SK-N-SH treated with all-trans-retinoic acid at 6 μM for 48 hours (cell line): ENCODE data around the gene MNX1.

Source experiments
- ARNTL ChIP-seq: fragments of 450-650 bp; formaldehyde crosslinking; IDR thresholded peaks from 2 replicates; pipeline ENCODE4 v1.5.0; 2020; ENCODE audit warnings: low read depth, mild to moderate bottlenecking, moderate library complexity, borderline replicate concordance
- ESRRG ChIP-seq: fragments of 250-450 bp; sonication (Bioruptor Pico); IDR thresholded peaks from 2 replicates; pipeline ENCODE4 v1.6.1; 2021; ENCODE audit warnings: mild to moderate bottlenecking
- PATZ1 ChIP-seq: fragments of 250-450 bp; sonication (Bioruptor Pico); IDR thresholded peaks from 2 replicates; pipeline ENCODE4 v1.8.0; 2020; ENCODE audit warnings: mild to moderate bottlenecking, moderate library complexity, borderline replicate concordance
- PPARA ChIP-seq: fragments of 250-450 bp; sonication (Bioruptor Pico); IDR thresholded peaks from 2 replicates; pipeline ENCODE4 v1.5.0; 2020; ENCODE audit warnings: mild to moderate bottlenecking, borderline replicate concordance
- RARB ChIP-seq: fragments of 250-450 bp; sonication (Bioruptor Pico); IDR thresholded peaks from 2 replicates; pipeline ENCODE4 v1.8.0; 2021; ENCODE audit warnings: mild to moderate bottlenecking, moderate library complexity
- ZFP3 ChIP-seq: fragments of 250-450 bp; sonication (Bioruptor Pico); IDR thresholded peaks from 2 replicates; pipeline ENCODE4 v1.5.0; 2020; ENCODE audit warnings: mild to moderate bottlenecking, moderate library complexity
- ZNF70 ChIP-seq: fragments of 450-650 bp; formaldehyde crosslinking; IDR thresholded peaks from 2 replicates; pipeline ENCODE4 v1.5.0; 2020; ENCODE audit warnings: mild to moderate bottlenecking, moderate library complexity
- ZNF8 ChIP-seq: fragments of 450-650 bp; formaldehyde crosslinking; IDR thresholded peaks from 2 replicates; pipeline ENCODE4 v1.5.0; 2020; ENCODE audit warnings: mild to moderate bottlenecking, moderate library complexity
- TF ChIP-seq, protein P1 (sequence below): fragments of 250-450 bp; sonication (Bioruptor Pico); IDR thresholded peaks from 2 replicates; pipeline ENCODE4 v1.5.0; 2020; ENCODE audit warnings: mild to moderate bottlenecking, moderate library complexity

- TF ChIP-seq PATZ1 (CRISPR knock-in tag), result no peak
- no peak for TF ChIP-seq PPARA (CRISPR knock-in tag)
- TF ChIP-seq RARB (CRISPR knock-in tag), result no peak
- no peak for TF ChIP-seq ZFP3 (CRISPR knock-in tag)
- TF ChIP-seq ZNF8 (CRISPR knock-in tag), result no peak
- TF ChIP-seq ZNF70 (CRISPR knock-in tag), result no peak
- TF ChIP-seq ARNTL, result no peak
- TF ChIP-seq, protein P1, sequence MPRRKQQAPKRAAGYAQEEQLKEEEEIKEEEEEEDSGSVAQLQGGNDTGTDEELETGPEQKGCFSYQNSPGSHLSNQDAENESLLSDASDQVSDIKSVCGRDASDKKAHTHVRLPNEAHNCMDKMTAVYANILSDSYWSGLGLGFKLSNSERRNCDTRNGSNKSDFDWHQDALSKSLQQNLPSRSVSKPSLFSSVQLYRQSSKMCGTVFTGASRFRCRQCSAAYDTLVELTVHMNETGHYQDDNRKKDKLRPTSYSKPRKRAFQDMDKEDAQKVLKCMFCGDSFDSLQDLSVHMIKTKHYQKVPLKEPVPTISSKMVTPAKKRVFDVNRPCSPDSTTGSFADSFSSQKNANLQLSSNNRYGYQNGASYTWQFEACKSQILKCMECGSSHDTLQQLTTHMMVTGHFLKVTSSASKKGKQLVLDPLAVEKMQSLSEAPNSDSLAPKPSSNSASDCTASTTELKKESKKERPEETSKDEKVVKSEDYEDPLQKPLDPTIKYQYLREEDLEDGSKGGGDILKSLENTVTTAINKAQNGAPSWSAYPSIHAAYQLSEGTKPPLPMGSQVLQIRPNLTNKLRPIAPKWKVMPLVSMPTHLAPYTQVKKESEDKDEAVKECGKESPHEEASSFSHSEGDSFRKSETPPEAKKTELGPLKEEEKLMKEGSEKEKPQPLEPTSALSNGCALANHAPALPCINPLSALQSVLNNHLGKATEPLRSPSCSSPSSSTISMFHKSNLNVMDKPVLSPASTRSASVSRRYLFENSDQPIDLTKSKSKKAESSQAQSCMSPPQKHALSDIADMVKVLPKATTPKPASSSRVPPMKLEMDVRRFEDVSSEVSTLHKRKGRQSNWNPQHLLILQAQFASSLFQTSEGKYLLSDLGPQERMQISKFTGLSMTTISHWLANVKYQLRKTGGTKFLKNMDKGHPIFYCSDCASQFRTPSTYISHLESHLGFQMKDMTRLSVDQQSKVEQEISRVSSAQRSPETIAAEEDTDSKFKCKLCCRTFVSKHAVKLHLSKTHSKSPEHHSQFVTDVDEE (CRISPR knock-in tag), result no peak
- TF ChIP-seq ESRRG, result no peak
These were observed 7.5 kb downstream of the MNX1 start for GRCh38 chr7:157002819-157003421.
